Spleen (tissue), 11 donors: Measurements from ENCODE around the gene NSUN3. TPM values are rescaled to one million over a fixed set of nuclear protein-coding genes. Genes with fewer than 3 reads are reported as not detected.

Experiments
- DNase-seq: peaks from one replicate; pipeline ENCODE4 v3.0.0-alpha.2; 2020
- H3K27ac ChIP-seq, 8 donors: fragments of 200-600 bp; sonication (generic) in 7 of 8; 1 replicate in 4 of 8; 2 replicates in 4 of 8; pipeline versions ENCODE4 v1.5.0 to v1.8.0; 2016 to 2021; ENCODE audit warnings: inconsistent platforms in 4 of 8, mild to moderate bottlenecking in 4 of 8, moderate library complexity in 1 of 8
- H3K27me3 ChIP-seq, 7 donors: fragments of 200-600 bp; sonication (generic) in 6 of 7; replicated peaks in 1 of 7; 1 replicate in 4 of 7; 2 replicates in 3 of 7; pipeline versions ENCODE4 v1.5.0 to v1.8.0; 2016 to 2021; ENCODE audit warnings: inconsistent platforms in 3 of 7, mild to moderate bottlenecking in 1 of 7
- H3K36me3 ChIP-seq, 6 donors: fragments of 200-600 bp; sonication (generic) in 5 of 6; 1 replicate in 4 of 6; 2 replicates in 2 of 6; pipeline versions ENCODE4 v1.5.0 to v1.8.0; 2016 to 2021; ENCODE audit warnings: inconsistent platforms in 2 of 6
- H3K4me1 ChIP-seq, 6 donors: fragments of 200-600 bp; sonication (generic) in 5 of 6; 1 replicate in 3 of 6; 2 replicates in 3 of 6; pipeline versions ENCODE4 v1.5.0 to v1.8.0; 2016 to 2021; ENCODE audit warnings: inconsistent platforms in 3 of 6
- H3K4me3 ChIP-seq, 8 donors: fragments of 200-600 bp; sonication (generic) in 7 of 8; 1 replicate in 4 of 8; 2 replicates in 4 of 8; pipeline versions ENCODE4 v1.5.0 to v1.8.0; 2016 to 2021; ENCODE audit warnings: inconsistent platforms in 4 of 8, mild to moderate bottlenecking in 4 of 8, moderate library complexity in 2 of 8
- H3K9me3 ChIP-seq, 8 donors: fragments of 200-600 bp; sonication (generic) in 7 of 8; 1 replicate in 4 of 8; 2 replicates in 4 of 8; pipeline versions ENCODE4 v1.5.0 to v1.8.0; 2016 to 2021; ENCODE audit warnings: inconsistent platforms in 4 of 8
- CTCF ChIP-seq, 11 experiments: fragments of 200-600 bp in 7 of 11; fragments of 450-650 bp in 4 of 11; sonication (generic) in 4 of 11; IDR thresholded peaks in 8 of 11; conservative IDR thresholded peaks in 3 of 11; 1 replicate in 7 of 11; 2 replicates in 4 of 11; pipeline versions ENCODE4 v1.4.0 to v1.8.0; 2016 to 2021; ENCODE audit warnings: antibody characterized with exemption in 11 of 11, inconsistent platforms in 4 of 11, mild to moderate bottlenecking in 1 of 11
- POLR2A ChIP-seq, 3 donors: fragments of 450-650 bp; IDR thresholded peaks; one replicate each; pipeline ENCODE4 v1.5.1; 2017; ENCODE audit warnings: antibody characterized with exemption in 3 of 3, mild to moderate bottlenecking in 1 of 3
- POLR2AphosphoS5 ChIP-seq, 3 donors: sonication (generic); formaldehyde crosslinking; IDR thresholded peaks; one replicate each; pipeline ENCODE4 v1.5.1; 2017; ENCODE audit warnings: antibody characterized with exemption in 3 of 3
- WGBS, 5 donors: extraction: QIAGEN DNeasy Blood & Tissue Kit in 3 of 5; methylation state at CpG; one replicate each; pipeline versions ENCODE4 v1.1.5 to v1.1.7; 2013 to 2018; 5-methylcytosine and 5-hydroxymethylcytosine counted together
- intact Hi-C: fragments of 100-400 bp; cut with DNase I; formaldehyde crosslinking; loops from one replicate; pipeline ENCODE4 v1.15.0; 2023; ENCODE audit warnings: low total_unique reads
- polyA plus RNA-seq, 3 donors: library from polyadenylated mRNA; stranded (reverse); fragments of 200-250 nt; gene quantifications; one replicate each; pipeline ENCODE4 v1.2.1, GENCODE V29; 2013
- total RNA-seq, 7 donors: library from RNA; depleted of rRNA in 3 of 7; stranded (reverse); fragments of >200 nt in 3 of 7; fragmentation: NEBNext Ultra II Directional in 4 of 7; extraction: Animal tissue kit (Norgen Biotek cat#: 25700) in 4 of 7; gene quantifications; one replicate each; pipeline versions ENCODE4 v1.1.0 to v1.2.1, GENCODE V29; 2016 to 2021
- donor health status: healthy with polysubstance abuse.
- donor health status: DM: no; HTN: no; CAD: no; lungs with moderate emphysema.
- donor health status: DM: no; HTN: no; CAD: no.
- donor health status: Bipolar disorder and iron deficiency.
- donor health status: healthy.
- donor health status: DM: no; HTN: no; CAD: no.
- donor health status: DM: yes; HTN: yes; CAD: no.

The NSUN3 gene
- total and polyA plus RNA-seq, 10 donors: 3.0 to 28.5 (median 21.0) TPM

- intact Hi-C loops: no loop called here
- Histone ChIP-seq H3K27me3 (no peaks in the 10 kb centered on the region), H3K36me3 (peaks cover 0 to 25% (median 6%) of the 10 kb centered on the region in 6 donors), H3K27ac (no peak overlapping the region), H3K4me3 (no peak overlapping the region), H3K4me1 (no peaks in the 10 kb centered on the region), H3K9me3 (peaks cover 0 to 5% (median 0%) of the 10 kb centered on the region in 8 donors)
- no peak for TF ChIP-seq CTCF (IDR thresholded peaks at IDR 0.05 in 8 of 11, conservative IDR thresholded peaks at IDR 0.05 in 3 of 11)
- no peak for TF ChIP-seq POLR2A (IDR thresholded peaks at IDR 0.05)
- TF ChIP-seq POLR2AphosphoS5 (IDR thresholded peaks at IDR 0.05): no peak
- 69 to 95% (median 80%) methylated on average over 2 of the region's 2 CpGs for WGBS, 5 donors
- no peak for DNase-seq
These were observed 13.6 kb upstream of the NSUN3 start for GRCh38 chr3:94049267-94049666.

GRCh38 chr3:94050546-94050945 is 12.3 kb upstream of the NSUN3 start:
- Histone ChIP-seq H3K4me1 (no peaks in the 10 kb centered on the region), H3K9me3 (no peaks in the 10 kb centered on the region), H3K27me3 (no peaks in the 10 kb centered on the region), H3K4me3 (no peak overlapping the region), H3K36me3 (peaks cover 0 to 12% (median 0%) of the 10 kb centered on the region in 6 donors), H3K27ac (no peak overlapping the region)
- intact Hi-C loops: no loop called here
- no peak for DNase-seq
- no peak for TF ChIP-seq POLR2A (IDR thresholded peaks at IDR 0.05)
- no peak for TF ChIP-seq CTCF (IDR thresholded peaks at IDR 0.05 in 8 of 11, conservative IDR thresholded peaks at IDR 0.05 in 3 of 11)
- no peak for TF ChIP-seq POLR2AphosphoS5 (IDR thresholded peaks at IDR 0.05)

- Histone ChIP-seq H3K4me3 (no peak overlapping the region), H3K27me3 (no peaks in the 10 kb centered on the region), H3K9me3 (no peaks in the 10 kb centered on the region), H3K27ac (no peak overlapping the region), H3K4me1 (peaks cover 25 to 43% (median 37%) of the 10 kb centered on the region in 6 donors), H3K36me3 (peaks cover 0 to 19% (median 6%) of the 10 kb centered on the region in 6 donors)
- no peak for DNase-seq
- intact Hi-C loops: loop anchor here (10.0 kb wide), 1 partner anchor 56 kb away; no protein-coding TSS in a partner anchor
- WGBS, 5 donors: 97 to 99% (median 97%) methylated on average over 13 of the region's 13 CpGs
- no peak for TF ChIP-seq CTCF (IDR thresholded peaks at IDR 0.05 in 8 of 11, conservative IDR thresholded peaks at IDR 0.05 in 3 of 11)
- TF ChIP-seq POLR2A (IDR thresholded peaks at IDR 0.05): no peak
- TF ChIP-seq POLR2AphosphoS5 (IDR thresholded peaks at IDR 0.05): no peak
These were observed 1.6 kb upstream of the NSUN3 start for GRCh38 chr3:94061297-94061696.

GRCh38 chr3:94063496-94064119 is 747 bp downstream of the NSUN3 start:
- Histone ChIP-seq H3K36me3 (peaks cover 0 to 39% (median 12%) of the 10 kb centered on the region in 6 donors), H3K4me3 (peak overlapping the region; percentile 59 to 88 (median 65)), H3K27ac (peak overlapping the region; percentile 93 to 98 (median 97)), H3K27me3 (no peaks in the 10 kb centered on the region), H3K9me3 (no peaks in the 10 kb centered on the region), H3K4me1 (peaks cover 25 to 64% (median 43%) of the 10 kb centered on the region in 6 donors)
- 41 to 53% (median 45%) methylated on average over 17 of the region's 17 CpGs for WGBS, 5 donors
- TF ChIP-seq CTCF (IDR thresholded peaks at IDR 0.05 in 8 of 11, conservative IDR thresholded peaks at IDR 0.05 in 3 of 11) (no peak), POLR2A (IDR thresholded peaks at IDR 0.05) (no peak), POLR2AphosphoS5 (IDR thresholded peaks at IDR 0.05) (no peak)
- DNase-seq: no peak
- intact Hi-C loops: loop anchor here (10.0 kb wide), 1 partner anchor 59 kb away; no protein-coding TSS in a partner anchor
